Measurements from ENCODE around the gene CYTH1. TPM values are rescaled to one million over a fixed set of nuclear protein-coding genes. Genes with fewer than 3 reads are reported as not detected.

CYTH1 gene
- total and polyA plus RNA-seq, 10 of the 15 experiments (the other 5 are each of a cell fraction or from before 2014, with no cell fraction given), result 6.6 to 188 (median 145) TPM

DNA sequence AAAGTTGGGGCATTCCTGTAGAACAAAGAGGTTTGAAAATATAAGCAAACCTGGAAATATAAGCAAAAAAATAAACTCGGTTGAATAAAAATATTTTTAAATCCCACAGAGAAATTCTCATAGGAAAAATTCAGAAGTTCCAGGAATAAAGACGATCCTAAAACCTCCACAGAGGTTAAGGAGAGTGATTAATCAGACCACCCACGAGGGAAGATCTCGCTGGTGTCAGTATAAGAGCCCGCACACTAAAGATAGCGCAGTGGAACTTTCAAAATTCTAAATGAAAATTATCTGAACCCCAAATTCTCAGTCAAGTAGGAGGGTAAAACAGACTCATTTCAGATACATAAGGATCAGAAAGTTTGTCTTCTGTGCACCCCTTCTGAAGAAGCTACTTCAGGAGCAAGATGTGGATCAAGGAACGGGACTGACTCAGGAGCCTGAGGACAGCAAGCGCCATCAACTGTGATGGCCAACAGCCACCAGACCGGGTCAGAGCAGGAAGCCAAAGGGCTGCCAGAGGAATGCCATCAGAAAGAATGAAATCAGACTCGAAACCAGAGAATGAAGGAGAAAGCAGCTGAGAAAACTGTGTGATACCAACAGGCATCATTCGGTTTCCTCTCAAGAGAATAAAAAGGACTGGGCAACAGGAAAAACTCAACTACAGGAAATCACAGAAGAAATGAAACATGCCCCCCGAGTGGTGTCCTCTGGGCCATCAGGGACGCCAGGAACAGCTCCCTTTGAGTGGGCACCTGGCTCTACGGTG is 66.9 kb downstream of the CYTH1 start (continued):
- TF ChIP-seq, protein P1, sequence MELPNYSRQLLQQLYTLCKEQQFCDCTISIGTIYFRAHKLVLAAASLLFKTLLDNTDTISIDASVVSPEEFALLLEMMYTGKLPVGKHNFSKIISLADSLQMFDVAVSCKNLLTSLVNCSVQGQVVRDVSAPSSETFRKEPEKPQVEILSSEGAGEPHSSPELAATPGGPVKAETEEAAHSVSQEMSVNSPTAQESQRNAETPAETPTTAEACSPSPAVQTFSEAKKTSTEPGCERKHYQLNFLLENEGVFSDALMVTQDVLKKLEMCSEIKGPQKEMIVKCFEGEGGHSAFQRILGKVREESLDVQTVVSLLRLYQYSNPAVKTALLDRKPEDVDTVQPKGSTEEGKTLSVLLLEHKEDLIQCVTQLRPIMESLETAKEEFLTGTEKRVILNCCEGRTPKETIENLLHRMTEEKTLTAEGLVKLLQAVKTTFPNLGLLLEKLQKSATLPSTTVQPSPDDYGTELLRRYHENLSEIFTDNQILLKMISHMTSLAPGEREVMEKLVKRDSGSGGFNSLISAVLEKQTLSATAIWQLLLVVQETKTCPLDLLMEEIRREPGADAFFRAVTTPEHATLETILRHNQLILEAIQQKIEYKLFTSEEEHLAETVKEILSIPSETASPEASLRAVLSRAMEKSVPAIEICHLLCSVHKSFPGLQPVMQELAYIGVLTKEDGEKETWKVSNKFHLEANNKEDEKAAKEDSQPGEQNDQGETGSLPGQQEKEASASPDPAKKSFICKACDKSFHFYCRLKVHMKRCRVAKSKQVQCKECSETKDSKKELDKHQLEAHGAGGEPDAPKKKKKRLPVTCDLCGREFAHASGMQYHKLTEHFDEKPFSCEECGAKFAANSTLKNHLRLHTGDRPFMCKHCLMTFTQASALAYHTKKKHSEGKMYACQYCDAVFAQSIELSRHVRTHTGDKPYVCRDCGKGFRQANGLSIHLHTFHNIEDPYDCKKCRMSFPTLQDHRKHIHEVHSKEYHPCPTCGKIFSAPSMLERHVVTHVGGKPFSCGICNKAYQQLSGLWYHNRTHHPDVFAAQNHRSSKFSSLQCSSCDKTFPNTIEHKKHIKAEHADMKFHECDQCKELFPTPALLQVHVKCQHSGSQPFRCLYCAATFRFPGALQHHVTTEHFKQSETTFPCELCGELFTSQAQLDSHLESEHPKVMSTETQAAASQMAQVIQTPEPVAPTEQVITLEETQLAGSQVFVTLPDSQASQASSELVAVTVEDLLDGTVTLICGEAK (IDR thresholded peaks at IDR 0.05; ENCODE audit: borderline replicate concordance), result no peak
- TF ChIP-seq, protein P2, sequence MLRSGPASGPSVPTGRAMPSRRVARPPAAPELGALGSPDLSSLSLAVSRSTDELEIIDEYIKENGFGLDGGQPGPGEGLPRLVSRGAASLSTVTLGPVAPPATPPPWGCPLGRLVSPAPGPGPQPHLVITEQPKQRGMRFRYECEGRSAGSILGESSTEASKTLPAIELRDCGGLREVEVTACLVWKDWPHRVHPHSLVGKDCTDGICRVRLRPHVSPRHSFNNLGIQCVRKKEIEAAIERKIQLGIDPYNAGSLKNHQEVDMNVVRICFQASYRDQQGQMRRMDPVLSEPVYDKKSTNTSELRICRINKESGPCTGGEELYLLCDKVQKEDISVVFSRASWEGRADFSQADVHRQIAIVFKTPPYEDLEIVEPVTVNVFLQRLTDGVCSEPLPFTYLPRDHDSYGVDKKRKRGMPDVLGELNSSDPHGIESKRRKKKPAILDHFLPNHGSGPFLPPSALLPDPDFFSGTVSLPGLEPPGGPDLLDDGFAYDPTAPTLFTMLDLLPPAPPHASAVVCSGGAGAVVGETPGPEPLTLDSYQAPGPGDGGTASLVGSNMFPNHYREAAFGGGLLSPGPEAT (IDR thresholded peaks at IDR 0.05; ENCODE audit: low read depth), result no peak
- TF ChIP-seq FOXM1 (IDR thresholded peaks at IDR 0.05; ENCODE audit: low read depth, low read length), result peak; percentile 22; the same call in 1 of the 2 replicates
- TF ChIP-seq, protein P3, sequence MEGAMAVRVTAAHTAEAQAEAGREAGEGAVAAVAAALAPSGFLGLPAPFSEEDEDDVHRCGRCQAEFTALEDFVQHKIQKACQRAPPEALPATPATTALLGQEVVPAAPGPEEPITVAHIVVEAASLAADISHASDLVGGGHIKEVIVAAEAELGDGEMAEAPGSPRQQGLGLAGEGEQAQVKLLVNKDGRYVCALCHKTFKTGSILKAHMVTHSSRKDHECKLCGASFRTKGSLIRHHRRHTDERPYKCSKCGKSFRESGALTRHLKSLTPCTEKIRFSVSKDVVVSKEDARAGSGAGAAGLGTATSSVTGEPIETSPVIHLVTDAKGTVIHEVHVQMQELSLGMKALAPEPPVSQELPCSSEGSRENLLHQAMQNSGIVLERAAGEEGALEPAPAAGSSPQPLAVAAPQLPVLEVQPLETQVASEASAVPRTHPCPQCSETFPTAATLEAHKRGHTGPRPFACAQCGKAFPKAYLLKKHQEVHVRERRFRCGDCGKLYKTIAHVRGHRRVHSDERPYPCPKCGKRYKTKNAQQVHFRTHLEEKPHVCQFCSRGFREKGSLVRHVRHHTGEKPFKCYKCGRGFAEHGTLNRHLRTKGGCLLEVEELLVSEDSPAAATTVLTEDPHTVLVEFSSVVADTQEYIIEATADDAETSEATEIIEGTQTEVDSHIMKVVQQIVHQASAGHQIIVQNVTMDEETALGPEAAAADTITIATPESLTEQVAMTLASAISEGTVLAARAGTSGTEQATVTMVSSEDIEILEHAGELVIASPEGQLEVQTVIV (IDR thresholded peaks at IDR 0.05; ENCODE audit: borderline replicate concordance, partially characterized antibody), result no peak
- TF ChIP-seq STAT3 (IDR thresholded peaks at IDR 0.05; ENCODE audit: low read depth, low read length), result no peak
- no peak for TF ChIP-seq ZNF384 (IDR thresholded peaks at IDR 0.05; ENCODE audit: borderline replicate concordance, low read depth, low read length)
- TF ChIP-seq EED (IDR thresholded peaks at IDR 0.05; ENCODE audit: low read depth), result peak; percentile 49
- 0 out of 2 replicates have a peak, but pooled peaks have one; percentile 22 for TF ChIP-seq POLR2AphosphoS5 (IDR thresholded peaks at IDR 0.05; ENCODE audit: low read length)
- TF ChIP-seq BACH1 (IDR thresholded peaks at IDR 0.05; ENCODE audit: borderline replicate concordance), result no peak
- no peak for TF ChIP-seq ESRRA (IDR thresholded peaks at IDR 0.05; ENCODE audit: low read length)
- no peak for TF ChIP-seq ZNF217 (IDR thresholded peaks at IDR 0.05)
- TF ChIP-seq IRF4 (IDR thresholded peaks at IDR 0.05; ENCODE audit: low read depth, low read length), result peak; percentile 36; the same call in 1 of the 2 replicates
- TF ChIP-seq MTA3 (IDR thresholded peaks at IDR 0.05; ENCODE audit: borderline replicate concordance, low read length), result peak; percentile 41; the same call in 1 of the 2 replicates
- TF ChIP-seq BCL11A (IDR thresholded peaks at IDR 0.05; ENCODE audit: low read depth, low read length), result no peak
- TF ChIP-seq RUNX3 (IDR thresholded peaks at IDR 0.05; ENCODE audit: low read length), result 0 out of 2 replicates have a peak, but pooled peaks have one; percentile 24
- no peak for TF ChIP-seq MEF2B (IDR thresholded peaks at IDR 0.05; ENCODE audit: partially characterized antibody, poor library complexity, severe bottlenecking)
- TF ChIP-seq SREBF1 (IDR thresholded peaks at IDR 0.05; ENCODE audit: low read length), result no peak
- TF ChIP-seq, protein P4, sequence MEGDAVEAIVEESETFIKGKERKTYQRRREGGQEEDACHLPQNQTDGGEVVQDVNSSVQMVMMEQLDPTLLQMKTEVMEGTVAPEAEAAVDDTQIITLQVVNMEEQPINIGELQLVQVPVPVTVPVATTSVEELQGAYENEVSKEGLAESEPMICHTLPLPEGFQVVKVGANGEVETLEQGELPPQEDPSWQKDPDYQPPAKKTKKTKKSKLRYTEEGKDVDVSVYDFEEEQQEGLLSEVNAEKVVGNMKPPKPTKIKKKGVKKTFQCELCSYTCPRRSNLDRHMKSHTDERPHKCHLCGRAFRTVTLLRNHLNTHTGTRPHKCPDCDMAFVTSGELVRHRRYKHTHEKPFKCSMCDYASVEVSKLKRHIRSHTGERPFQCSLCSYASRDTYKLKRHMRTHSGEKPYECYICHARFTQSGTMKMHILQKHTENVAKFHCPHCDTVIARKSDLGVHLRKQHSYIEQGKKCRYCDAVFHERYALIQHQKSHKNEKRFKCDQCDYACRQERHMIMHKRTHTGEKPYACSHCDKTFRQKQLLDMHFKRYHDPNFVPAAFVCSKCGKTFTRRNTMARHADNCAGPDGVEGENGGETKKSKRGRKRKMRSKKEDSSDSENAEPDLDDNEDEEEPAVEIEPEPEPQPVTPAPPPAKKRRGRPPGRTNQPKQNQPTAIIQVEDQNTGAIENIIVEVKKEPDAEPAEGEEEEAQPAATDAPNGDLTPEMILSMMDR (IDR thresholded peaks at IDR 0.05 in 2 of 3, conservative IDR thresholded peaks at IDR 0.05 in 1 of 3; ENCODE audit: control insufficient read depth in 2 of 3, extremely low read depth in 1 of 3, insufficient read depth in 1 of 3, low read depth in 3 of 3, low read length in 3 of 3), result no peak
- TF ChIP-seq KLF5 (IDR thresholded peaks at IDR 0.05; ENCODE audit: partially characterized antibody), result peak; percentile 32
- TF ChIP-seq YBX1 (IDR thresholded peaks at IDR 0.05), result no peak
- no peak for TF ChIP-seq RB1 (IDR thresholded peaks at IDR 0.05; ENCODE audit: borderline replicate concordance)

Measured in GM12878 (cell line).